ENCODE measurements around the gene TRPM7.

DNA sequence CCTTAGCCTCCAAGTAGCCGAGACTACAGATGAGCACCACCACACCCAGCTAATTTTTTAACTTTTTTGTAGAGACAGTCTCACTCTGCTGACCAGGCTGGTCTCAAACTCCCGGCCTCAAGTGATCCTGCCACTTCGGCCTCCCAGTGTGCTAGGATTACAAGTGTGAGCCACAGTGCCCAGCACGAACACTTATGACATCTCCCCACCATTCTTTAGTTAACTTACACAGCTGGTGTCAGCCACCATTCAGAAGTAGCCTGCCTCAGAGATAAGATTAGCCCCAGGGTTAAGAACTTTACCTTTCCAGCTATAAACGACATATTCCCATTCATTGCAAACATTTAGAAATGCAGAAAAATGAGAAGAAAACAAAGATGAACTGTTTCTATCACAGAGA, 58.2 kb downstream of the TRPM7 start:
- TF ChIP-seq POLR2A (IDR thresholded peaks at IDR 0.05; ENCODE audit: low read depth, low read length) = no peak
- no peak for TF ChIP-seq POLR2AphosphoS5 (IDR thresholded peaks at IDR 0.05; ENCODE audit: low read depth, low read length)
- no peak for TF ChIP-seq TAF1 (IDR thresholded peaks at IDR 0.05; ENCODE audit: low read depth, low read length)

Measured in GM12891 (cell line).